ENCODE data around the gene ERC2.

The ERC2 gene

GRCh38 chr3:56253941-56254665 lies 214.2 kb downstream of the ERC2 start:
- DNase-seq (ENCODE audit: low read depth in 2 of 2): no peak

DNA sequence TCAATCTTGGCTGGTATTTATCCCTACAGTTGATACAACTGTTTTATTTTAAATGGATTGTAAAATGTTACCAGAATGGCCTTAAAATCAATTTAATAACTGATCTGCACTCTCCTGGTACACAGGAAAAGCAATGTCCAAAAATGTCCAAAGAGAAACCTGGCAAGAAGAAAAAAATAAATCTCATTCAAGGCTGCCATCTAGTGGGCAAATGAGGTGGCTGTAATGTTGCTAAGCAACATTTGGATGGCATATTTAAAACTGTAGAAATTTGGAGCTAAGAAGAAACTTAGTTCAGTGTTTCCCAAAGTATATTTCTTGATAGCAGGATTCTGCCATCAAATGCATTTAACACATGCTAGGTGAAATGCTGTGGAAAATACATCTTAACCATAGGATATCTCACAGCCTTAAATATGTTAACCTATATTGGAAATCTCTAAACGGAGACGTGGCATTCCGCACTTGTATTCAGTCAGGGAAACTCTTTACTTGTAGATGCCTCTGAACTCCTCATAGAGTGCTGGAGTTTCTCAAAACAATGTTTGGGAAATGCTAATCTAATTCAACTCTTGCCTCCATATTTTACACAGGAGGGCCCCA lies 216.8 kb downstream of the ERC2 start:
- no peak for DNase-seq (ENCODE audit: low read depth in 2 of 2)

DNA sequence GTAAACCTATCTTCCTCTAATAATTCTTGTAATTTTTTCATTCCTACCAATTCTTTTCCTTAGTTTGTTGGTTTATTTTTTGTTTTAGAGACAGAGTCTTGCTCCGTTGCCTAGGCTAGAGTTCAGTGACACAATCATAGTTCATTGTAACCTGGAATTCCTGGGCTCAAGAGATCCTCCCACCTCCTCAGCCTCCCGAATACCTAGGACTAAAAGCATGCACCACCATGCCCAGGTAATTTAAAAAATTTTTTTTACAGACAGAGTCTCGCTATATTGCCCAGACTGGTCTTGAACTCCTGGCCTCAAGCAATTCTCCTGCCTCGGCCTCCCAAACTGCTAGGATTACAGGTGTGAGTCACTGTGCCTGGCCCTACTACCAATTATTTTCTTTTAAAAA lies 220.2 kb downstream of the ERC2 start:
- no peak for DNase-seq (ENCODE audit: low read depth in 2 of 2)

DNA sequence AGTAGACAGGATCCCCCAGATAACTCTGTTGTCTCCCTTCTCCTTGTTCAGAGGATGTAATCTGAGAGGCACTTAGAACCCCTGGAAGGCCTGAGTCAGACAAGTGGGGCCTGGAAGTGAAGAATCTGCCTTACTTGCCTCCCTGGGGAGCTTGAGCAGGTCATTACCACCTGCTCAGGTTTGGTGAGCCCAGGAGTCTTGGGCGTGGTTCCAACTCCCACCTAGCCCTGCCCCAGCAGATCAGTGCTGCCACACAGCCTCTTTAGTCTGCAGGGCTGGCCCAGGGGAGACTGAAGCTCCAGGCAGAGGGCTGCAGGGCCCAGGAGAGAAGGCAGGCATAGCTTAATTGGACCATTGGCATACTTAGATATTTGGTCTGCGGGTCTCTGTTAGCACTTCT lies 230.0 kb downstream of the ERC2 start:
- DNase-seq (ENCODE audit: low read depth in 2 of 2): no peak

- no peak for DNase-seq (ENCODE audit: low read depth in 2 of 2)
Measured at GRCh38 chr3:56233742-56234141, 234.5 kb downstream of the ERC2 start.

DNA sequence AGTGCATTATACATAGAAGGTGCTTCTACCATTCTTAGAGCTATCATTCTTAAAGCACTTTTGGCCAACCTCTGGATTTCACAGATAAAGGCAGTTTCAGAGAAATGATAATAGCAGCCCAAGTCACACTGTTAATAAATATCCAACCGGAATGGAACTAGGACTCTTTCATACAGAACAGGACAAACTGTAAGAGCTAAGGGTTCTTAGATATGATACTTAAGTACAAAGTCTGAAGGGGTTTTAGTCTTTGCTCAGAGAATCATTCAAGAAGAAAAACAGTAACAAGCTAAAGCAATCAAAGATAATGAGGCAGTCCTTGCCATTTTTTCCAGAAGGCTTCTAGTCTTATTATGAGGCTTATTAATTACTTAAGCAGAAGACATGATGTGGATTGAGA lies 239.0 kb downstream of the ERC2 start:
- DNase-seq (ENCODE audit: low read depth in 2 of 2): no peak

DNA sequence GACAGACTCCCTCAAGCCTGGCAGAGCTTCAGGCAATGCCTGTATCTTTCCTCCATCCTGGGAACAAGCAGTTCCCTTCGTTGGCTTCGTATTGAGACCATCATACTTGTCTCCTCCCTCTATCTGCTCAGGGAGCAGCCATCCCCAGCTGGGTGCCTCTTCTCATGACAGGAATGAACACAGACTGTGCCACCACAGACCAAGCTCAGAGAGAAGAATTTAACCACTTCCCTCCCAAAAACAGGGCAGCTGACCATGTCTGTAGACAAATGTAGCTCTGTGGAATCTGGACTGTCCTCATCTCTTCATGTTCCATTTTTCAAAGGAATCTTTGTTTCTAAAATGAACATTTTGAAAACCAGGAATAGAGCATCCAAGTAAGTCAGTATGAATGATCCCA lies 245.4 kb downstream of the ERC2 start:
- DNase-seq (ENCODE audit: low read depth in 2 of 2): no peak

GRCh38 chr3:56219894-56220805 lies 248.1 kb downstream of the ERC2 start:
- DNase-seq (ENCODE audit: low read depth in 2 of 2): no peak

DNA sequence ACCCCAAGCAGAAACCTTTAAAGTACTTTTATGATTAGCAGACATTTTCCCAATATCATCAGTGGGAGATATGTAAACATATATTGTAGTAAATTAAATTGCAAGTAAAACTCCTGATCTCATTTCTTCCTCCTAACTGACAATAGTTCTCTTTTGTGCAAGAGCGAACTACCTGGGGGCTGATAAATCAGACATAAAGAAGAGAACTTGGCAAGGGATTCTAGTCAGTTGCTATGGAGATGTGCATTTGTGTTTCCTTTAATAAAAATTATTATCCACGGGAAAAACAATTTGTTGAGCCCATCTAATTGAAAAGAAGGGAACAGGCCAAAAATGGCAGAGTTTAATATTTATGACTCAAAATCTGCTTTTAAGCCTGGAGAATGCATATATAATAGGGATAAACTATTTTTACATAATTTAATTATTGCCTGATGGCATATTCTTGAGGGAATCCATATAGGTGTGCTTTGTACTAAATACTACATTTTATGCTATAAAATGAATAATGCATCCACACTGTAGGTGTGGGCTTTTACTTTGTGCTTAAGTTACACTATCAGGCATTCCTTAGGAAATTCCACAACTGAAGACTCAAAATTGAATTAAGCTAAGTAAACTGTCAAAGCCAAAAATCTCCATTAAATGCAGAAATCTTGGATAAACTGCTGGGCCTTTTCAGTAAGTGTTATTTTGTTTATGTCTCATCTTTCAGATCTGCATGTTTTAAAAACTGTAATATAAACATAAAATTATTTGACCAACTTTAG lies 258.1 kb downstream of the ERC2 start:
- DNase-seq (ENCODE audit: low read depth in 2 of 2): no peak

GRCh38 chr3:56207922-56208321 lies 260.3 kb downstream of the ERC2 start:
- no peak for DNase-seq (ENCODE audit: low read depth in 2 of 2)

- no peak for DNase-seq (ENCODE audit: low read depth in 2 of 2)
Measured at GRCh38 chr3:56205406-56205805, 262.9 kb downstream of the ERC2 start.

- DNase-seq (ENCODE audit: low read depth in 2 of 2): no peak
Measured at GRCh38 chr3:56202997-56203396, 265.3 kb downstream of the ERC2 start.

DNA sequence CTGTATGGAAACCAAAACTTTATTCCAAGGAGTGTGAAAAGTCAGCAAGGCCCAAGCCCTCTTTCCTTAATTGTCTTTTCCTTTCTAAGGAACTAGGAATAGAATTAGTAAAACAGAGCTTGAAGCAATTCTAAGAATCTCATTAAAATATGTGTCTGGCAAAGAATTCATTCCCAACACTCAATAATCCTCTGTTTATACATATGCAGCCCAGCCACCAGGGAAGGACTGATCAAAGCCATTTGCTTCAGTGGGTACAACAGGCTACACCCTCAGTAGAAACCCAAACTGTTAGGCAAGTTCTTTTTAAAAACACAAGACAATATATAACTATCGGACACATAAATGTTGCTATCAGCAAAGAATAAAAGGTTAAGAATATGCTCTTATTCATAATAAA lies 266.9 kb downstream of the ERC2 start:
- no peak for DNase-seq (ENCODE audit: low read depth in 2 of 2)

- DNase-seq (ENCODE audit: low read depth in 2 of 2): no peak
Measured at GRCh38 chr3:56200251-56200650, 268.0 kb downstream of the ERC2 start.

DNA sequence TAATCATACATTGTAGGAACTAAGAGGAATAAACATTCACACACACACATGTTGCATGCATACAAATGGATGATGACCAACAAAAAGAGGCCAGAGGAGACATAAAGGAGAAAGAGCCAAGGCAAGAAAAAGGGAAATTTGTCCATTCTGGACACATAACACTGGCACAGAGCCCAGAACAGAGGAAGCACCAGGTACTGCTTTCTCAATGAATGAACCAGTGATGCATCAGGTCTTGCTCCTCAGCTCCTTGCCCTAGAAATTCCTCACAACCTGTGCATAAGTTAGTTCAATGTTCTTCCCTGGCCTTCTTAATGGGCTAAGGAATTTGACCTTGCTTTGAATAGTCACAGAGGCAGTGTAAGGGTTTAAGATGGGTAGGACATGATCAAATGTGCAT lies 270.3 kb downstream of the ERC2 start:
- no peak for DNase-seq (ENCODE audit: low read depth in 2 of 2)

- DNase-seq (ENCODE audit: low read depth in 2 of 2): no peak
Measured at GRCh38 chr3:56197259-56197965, 270.9 kb downstream of the ERC2 start.

GRCh38 chr3:56196700-56197099 lies 271.6 kb downstream of the ERC2 start:
- DNase-seq (ENCODE audit: low read depth in 2 of 2): no peak

DNA sequence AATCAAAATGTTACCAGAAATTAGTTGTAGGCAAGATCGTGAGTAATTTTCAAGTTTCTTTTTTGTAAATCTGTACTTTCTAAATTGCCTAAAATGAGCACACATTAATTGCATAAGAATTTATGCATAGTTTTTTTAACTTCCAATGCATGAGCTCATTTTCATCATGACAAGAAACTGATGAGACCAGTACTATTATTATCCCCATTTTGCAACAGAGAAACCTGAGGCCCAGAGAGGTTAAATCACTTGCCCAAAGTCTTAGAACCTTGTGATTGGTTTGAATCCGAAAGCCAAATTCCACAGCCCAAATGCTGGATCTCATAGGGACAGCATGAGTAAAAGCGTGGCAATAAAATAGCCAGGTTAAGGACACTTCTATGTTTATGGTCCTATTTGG lies 274.7 kb downstream of the ERC2 start:
- DNase-seq (ENCODE audit: low read depth in 2 of 2): no peak

- DNase-seq (ENCODE audit: low read depth in 2 of 2): no peak
Measured at GRCh38 chr3:56192001-56192400, 276.3 kb downstream of the ERC2 start.

DNA sequence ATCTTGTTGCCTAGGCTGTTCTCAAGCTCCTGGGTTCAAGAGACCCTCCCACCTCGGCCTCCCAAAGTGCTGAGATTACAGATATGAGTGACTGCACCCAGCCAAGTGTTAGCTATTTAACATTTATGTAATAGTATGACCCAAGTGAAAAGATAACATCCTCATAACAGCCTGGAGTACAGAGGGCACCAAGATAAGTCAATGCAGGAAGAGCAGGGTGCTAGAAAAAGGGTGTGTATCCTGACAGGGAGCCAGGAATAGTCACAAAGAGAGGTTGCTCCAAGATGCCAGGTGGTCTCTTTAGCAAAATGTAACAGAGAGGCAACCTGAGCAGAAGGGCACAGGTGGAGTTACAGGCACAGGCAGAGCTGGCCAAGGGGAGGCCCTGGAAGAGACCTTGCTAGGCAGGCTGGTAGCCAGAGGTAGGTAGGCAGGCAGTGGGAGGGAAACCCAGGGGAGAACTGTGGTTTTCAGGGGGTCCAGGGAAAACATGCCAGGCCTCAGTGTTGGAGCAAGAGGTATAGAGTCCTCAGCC lies 277.4 kb downstream of the ERC2 start:
- DNase-seq (ENCODE audit: low read depth in 2 of 2): no peak

DNA sequence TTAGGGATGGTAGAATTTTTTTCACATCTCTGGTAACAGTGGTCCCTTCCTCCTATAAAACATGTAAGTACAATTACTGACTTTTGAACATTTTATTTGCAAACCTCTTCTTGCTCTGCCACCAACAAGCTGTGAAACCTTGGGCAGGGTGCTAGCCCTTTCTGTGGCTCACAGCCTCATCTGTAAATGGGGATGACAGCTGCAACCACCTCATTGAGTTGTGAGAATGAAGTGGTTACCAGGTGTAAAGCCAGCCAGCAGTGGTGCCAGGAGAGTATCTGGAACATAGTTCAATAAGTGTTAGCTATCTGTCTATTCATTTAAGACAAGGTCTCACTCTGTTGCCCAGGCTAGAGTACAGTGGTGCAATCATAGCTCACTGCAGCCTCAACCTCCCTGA lies 278.1 kb downstream of the ERC2 start:
- no peak for DNase-seq (ENCODE audit: low read depth in 2 of 2)

Data from stimulated activated CD8-positive, alpha-beta memory T cell treated with anti-CD3 and anti-CD28 coated beads, Interleukin-15, amount 100 ng/mL, for 48 hours (primary cell).